Smooth muscle cell (in vitro differentiated cells): ENCODE results near the gene WBP1L. TPM values are rescaled to one million over a fixed set of nuclear protein-coding genes. Genes with fewer than 3 reads are reported as not detected.

Source experiments
- DNase-seq: peaks from one replicate; lab custom pipeline; 2025; ENCODE audit not compliant: unreplicated experiment; lab: John Stamatoyannopoulos, UW
- H2AFZ ChIP-seq: fragments of 200-600 bp; sonication (generic); 2 replicates; pipeline ENCODE4 v1.6.0; 2016; ENCODE audit warnings: antibody characterized with exemption, low read depth, mild to moderate bottlenecking
- H3F3A ChIP-seq: fragments of 200-600 bp; sonication (generic); 2 replicates; pipeline ENCODE4 v1.6.0; 2017; ENCODE audit warnings: antibody characterized with exemption, low read depth
- H3K27ac ChIP-seq: fragments of 200-600 bp; sonication (generic); 2 replicates; pipeline ENCODE4 v1.5.1; 2016; ENCODE audit warnings: low read depth, mild to moderate bottlenecking
- H3K27me3 ChIP-seq: fragments of 200-600 bp; sonication (generic); 2 replicates; pipeline ENCODE4 v1.6.1; 2016; ENCODE audit warnings: low read depth, mild to moderate bottlenecking
- H3K36me3 ChIP-seq: fragments of 200-600 bp; sonication (generic); 2 replicates; pipeline ENCODE4 v1.5.1; 2016; ENCODE audit warnings: low read depth
- H3K4me1 ChIP-seq: fragments of 200-600 bp; sonication (generic); 2 replicates; pipeline ENCODE4 v1.5.1; 2016; ENCODE audit warnings: low read depth
- H3K4me2 ChIP-seq: fragments of 200-600 bp; sonication (generic); 2 replicates; pipeline ENCODE4 v1.6.0; 2016; ENCODE audit warnings: mild to moderate bottlenecking
- H3K4me3 ChIP-seq: fragments of 200-600 bp; sonication (generic); 2 replicates; pipeline ENCODE4 v1.5.1; 2016; ENCODE audit warnings: mild to moderate bottlenecking
- H3K79me2 ChIP-seq: fragments of 200-600 bp; sonication (generic); 2 replicates; pipeline ENCODE4 v1.6.0; 2016; ENCODE audit warnings: low read depth, mild to moderate bottlenecking
- H3K9ac ChIP-seq: fragments of 200-600 bp; sonication (generic); 2 replicates; pipeline ENCODE4 v1.6.0; 2016; ENCODE audit warnings: low read depth
- H3K9me3 ChIP-seq: fragments of 200-600 bp; sonication (generic); replicated peaks from 2 replicates; pipeline ENCODE4 v1.5.1; 2016; ENCODE audit warnings: low read depth
- H4K20me1 ChIP-seq: fragments of 200-600 bp; sonication (generic); 2 replicates; pipeline ENCODE4 v1.6.0; 2016; ENCODE audit warnings: low read depth
- CTCF ChIP-seq: fragments of 200-600 bp; sonication (generic); IDR thresholded peaks from 2 replicates; pipeline ENCODE4 v1.5.1; 2017; ENCODE audit warnings: borderline replicate concordance, mild to moderate bottlenecking, antibody characterized with exemption; ENCODE audit not compliant: insufficient read depth, poor library complexity, severe bottlenecking
- WGBS: methylation state at CpG from one replicate; pipeline ENCODE4 v1.1.7; 2016; ENCODE audit warnings: low lambda C conversion rate; 5-methylcytosine and 5-hydroxymethylcytosine counted together
- polyA plus RNA-seq: library from polyadenylated mRNA; unstranded; fragments of >200 nt; fragmentation: Nextera tagmentation; extraction: Ambion mirVana; gene quantifications from 2 replicates; pipeline ENCODE4 v1.2.1, GENCODE V29; 2016
- total RNA-seq: library from RNA; depleted of rRNA; stranded (reverse); fragments of >200 nt; gene quantifications from 2 replicates; pipeline ENCODE4 v1.2.3, GENCODE V29; 2014

Gene WBP1L
- total and polyA plus RNA-seq, 2 experiments from 2014 or later = 18.0 to 45.3 TPM

- Histone ChIP-seq H3K9ac (peak overlapping the region; percentile 1), H3K27ac (peak overlapping the region; percentile 66), H3K4me1 (peaks cover 14% of the 10 kb centered on the region), H3F3A (peaks cover 15% of the 10 kb centered on the region), H3K36me3 (no peaks in the 10 kb centered on the region), H3K27me3 (no peaks in the 10 kb centered on the region), H3K79me2 (peaks cover 23% of the 10 kb centered on the region), H3K4me2 (peak overlapping the region; percentile 52), H3K9me3 (no peaks in the 10 kb centered on the region), H4K20me1 (peaks cover 44% of the 10 kb centered on the region), H2AFZ (no peak overlapping the region), H3K4me3 (no peak overlapping the region)
- WGBS = 28% methylated on average over 7 of the region's 7 CpGs
- TF ChIP-seq CTCF = no peak
- DNase-seq = no peak
These were observed 25.8 kb downstream of the WBP1L start for GRCh38 chr10:102769375-102770107.

GRCh38 chr10:102770108-102770482 is 26.3 kb downstream of the WBP1L start:
- Histone ChIP-seq H3K36me3 (no peaks in the 10 kb centered on the region), H3K27me3 (no peaks in the 10 kb centered on the region), H3K79me2 (peaks cover 25% of the 10 kb centered on the region), H3K9ac (peak overlapping the region; percentile 1), H4K20me1 (peaks cover 39% of the 10 kb centered on the region), H3K4me1 (peaks cover 15% of the 10 kb centered on the region), H3K9me3 (no peaks in the 10 kb centered on the region), H3K27ac (peak overlapping the region; percentile 66), H3K4me3 (no peak overlapping the region), H2AFZ (no peak overlapping the region), H3F3A (peaks cover 15% of the 10 kb centered on the region), H3K4me2 (peak overlapping the region; percentile 52)
- no peak for DNase-seq
- 21% methylated on average over 3 of the region's 3 CpGs for WGBS
- TF ChIP-seq CTCF = no peak

- Histone ChIP-seq H4K20me1 (peaks cover 32% of the 10 kb centered on the region), H3K4me1 (peaks cover 22% of the 10 kb centered on the region), H3K4me3 (no peak overlapping the region), H3K27me3 (no peaks in the 10 kb centered on the region), H3K9ac (peak overlapping the region; percentile 1), H3K36me3 (no peaks in the 10 kb centered on the region), H2AFZ (no peak overlapping the region), H3K79me2 (peaks cover 21% of the 10 kb centered on the region), H3F3A (peaks cover 15% of the 10 kb centered on the region), H3K27ac (peak overlapping the region; percentile 66), H3K4me2 (peak overlapping the region; percentile 52), H3K9me3 (no peaks in the 10 kb centered on the region)
- no peak for DNase-seq
- WGBS = 25% methylated on average over 1 of the region's 1 CpG
- TF ChIP-seq CTCF = no peak
These were observed 27.0 kb downstream of the WBP1L start for GRCh38 chr10:102770792-102771191.

GRCh38 chr10:102773320-102773719 is 29.6 kb downstream of the WBP1L start:
- Histone ChIP-seq H4K20me1 (peaks cover 16% of the 10 kb centered on the region), H3K4me1 (peaks cover 44% of the 10 kb centered on the region), H3K4me3 (no peak overlapping the region), H3K9ac (peak overlapping the region; percentile 13), H3K4me2 (no peak overlapping the region), H3K36me3 (no peaks in the 10 kb centered on the region), H3K27me3 (no peaks in the 10 kb centered on the region), H2AFZ (no peak overlapping the region), H3F3A (peaks cover 24% of the 10 kb centered on the region), H3K27ac (peak overlapping the region; percentile 78), H3K9me3 (no peaks in the 10 kb centered on the region), H3K79me2 (peaks cover 6% of the 10 kb centered on the region)
- no peak for TF ChIP-seq CTCF
- DNase-seq = no peak
- WGBS = 21% methylated on average over 1 of the region's 1 CpG
